CD14-positive monocyte (primary cell): Measurements from ENCODE around the gene CA6. TPM values are rescaled to one million over a fixed set of nuclear protein-coding genes. Genes with fewer than 3 reads are reported as not detected.

Experiments
- DNase-seq, 3 donors: peaks; one replicate each; pipeline ENCODE4 v3.0.0-alpha.2; 2011 to 2022
- H2AFZ ChIP-seq: 2 replicates; pipeline ENCODE4 v1.6.0; 2012; ENCODE audit warnings: mild to moderate bottlenecking, low read depth, low read length, inconsistent platforms; ENCODE audit not compliant: insufficient read depth, poor library complexity, severe bottlenecking
- H3K27ac ChIP-seq, 2 donors: 1 replicate in 1 of 2; 2 replicates in 1 of 2; pipeline ENCODE4 v1.5.1; 2012 to 2013; ENCODE audit warnings: low read length in 2 of 2, control low read depth in 1 of 2, inconsistent platforms in 1 of 2, low read depth in 1 of 2, mild to moderate bottlenecking in 1 of 2
- H3K27me3 ChIP-seq, 2 donors: one replicate each; pipeline versions ENCODE4 v1.6.0 to v1.6.1; 2011 to 2013; ENCODE audit warnings: low read length in 2 of 2; ENCODE audit not compliant: control insufficient read depth in 2 of 2, insufficient read depth in 2 of 2
- H3K36me3 ChIP-seq, 2 donors: replicated peaks in 1 of 2; 1 replicate in 1 of 2; 2 replicates in 1 of 2; pipeline versions ENCODE4 v1.5.1 to v1.6.1; 2012 to 2013; ENCODE audit warnings: low read length in 2 of 2, control low read depth in 1 of 2, inconsistent platforms in 1 of 2, mild to moderate bottlenecking in 1 of 2; ENCODE audit not compliant: insufficient read depth in 2 of 2, control insufficient read depth in 1 of 2
- H3K4me1 ChIP-seq, 2 donors: 1 replicate in 1 of 2; 2 replicates in 1 of 2; pipeline versions ENCODE4 v1.5.1 to v1.6.1; 2012 to 2013; ENCODE audit warnings: low read length in 2 of 2, control low read depth in 1 of 2, inconsistent platforms in 1 of 2, mild to moderate bottlenecking in 1 of 2, moderate library complexity in 1 of 2; ENCODE audit not compliant: insufficient read depth in 2 of 2, control insufficient read depth in 1 of 2
- H3K4me2 ChIP-seq: replicated peaks from 2 replicates; pipeline ENCODE3; 2012; ENCODE audit warnings: low read length, moderate library complexity, mild to moderate bottlenecking; ENCODE audit not compliant: poor library complexity, severe bottlenecking; ENCODE audit errors: extremely low read depth
- H3K4me3 ChIP-seq, 3 experiments: fragments of 200-600 bp in 1 of 3; sonication (generic) in 1 of 3; replicated peaks in 1 of 3; 1 replicate in 2 of 3; 2 replicates in 1 of 3; pipeline ENCODE4 v1.5.1; 2011 to 2013; ENCODE audit warnings: low read length in 3 of 3, mild to moderate bottlenecking in 3 of 3, control low read depth in 2 of 3, low read depth in 2 of 3, inconsistent platforms in 1 of 3, moderate library complexity in 1 of 3
- H3K79me2 ChIP-seq: 2 replicates; pipeline ENCODE4 v1.6.0; 2012; ENCODE audit warnings: mild to moderate bottlenecking, control low read depth, inconsistent platforms, low read length, moderate library complexity; ENCODE audit not compliant: insufficient read depth
- H3K9ac ChIP-seq: 2 replicates; pipeline ENCODE4 v1.6.0; 2017; ENCODE audit warnings: low read length, mild to moderate bottlenecking; ENCODE audit not compliant: insufficient read depth, poor library complexity, severe bottlenecking
- H3K9me3 ChIP-seq, 2 donors: replicated peaks in 1 of 2; 1 replicate in 1 of 2; 2 replicates in 1 of 2; pipeline versions ENCODE4 v1.5.1 to v1.6.1; 2012 to 2013; ENCODE audit warnings: low read length in 2 of 2, control low read depth in 1 of 2; ENCODE audit not compliant: control insufficient read depth in 1 of 2, insufficient read depth in 1 of 2
- H4K20me1 ChIP-seq: 2 replicates; pipeline ENCODE4 v1.6.0; 2012; ENCODE audit warnings: mild to moderate bottlenecking, low read length, control low read depth, moderate library complexity; ENCODE audit not compliant: insufficient read depth
- H3K27ac Mint-ChIP-seq, 7 donors: one replicate each; pipeline ENCODE4 v1.8.0; 2020; ENCODE audit warnings: mild to moderate bottlenecking in 7 of 7, mixed read lengths in 7 of 7, moderate library complexity in 6 of 7, inconsistent platforms in 2 of 7
- H3K27me3 Mint-ChIP-seq, 3 donors: one replicate each; pipeline ENCODE4 v1.8.0; 2021 to 2022; ENCODE audit warnings: low read depth in 3 of 3, mild to moderate bottlenecking in 3 of 3, mixed read lengths in 3 of 3, moderate library complexity in 3 of 3, inconsistent platforms in 1 of 3
- H3K36me3 Mint-ChIP-seq, 2 donors: one replicate each; pipeline ENCODE4 v1.8.0; 2020; ENCODE audit warnings: mixed read lengths in 2 of 2, inconsistent platforms in 1 of 2, mild to moderate bottlenecking in 1 of 2
- H3K4me1 Mint-ChIP-seq: one replicate; pipeline ENCODE4 v1.8.0; 2020; ENCODE audit warnings: mild to moderate bottlenecking, mixed read lengths
- H3K4me3 Mint-ChIP-seq, 2 donors: one replicate each; pipeline ENCODE4 v1.8.0; 2020; ENCODE audit warnings: mild to moderate bottlenecking in 2 of 2, mixed read lengths in 2 of 2, moderate library complexity in 1 of 2
- H3K9me3 Mint-ChIP-seq, 7 donors: one replicate each; pipeline ENCODE4 v1.8.0; 2020 to 2022; ENCODE audit warnings: mixed read lengths in 7 of 7, mild to moderate bottlenecking in 6 of 7, moderate library complexity in 6 of 7, inconsistent platforms in 2 of 7
- CTCF ChIP-seq: fragments of 200-600 bp; IDR thresholded peaks from one replicate; pipeline ENCODE4 v1.8.0; 2022; ENCODE audit warnings: antibody characterized with exemption, mild to moderate bottlenecking
- WGBS: methylation state at CpG from one replicate; pipeline ENCODE4 v1.1.5; 2013; ENCODE audit warnings: missing lambda C conversion rate; ENCODE audit not compliant: insufficient coverage; 5-methylcytosine and 5-hydroxymethylcytosine counted together
- intact Hi-C, 2 donors: fragments of 100-400 bp; cut with micrococcal nuclease; formaldehyde crosslinking; loops; one replicate each; pipeline versions ENCODE4 v1.15.0 to v1.15.1; 2023
- polyA plus RNA-seq, 3 donors: library from polyadenylated mRNA; depleted of rRNA in 1 of 3; unstranded in 2 of 3; stranded (reverse) in 1 of 3; fragments of 300-500 nt in 2 of 3; fragments of >200 nt in 1 of 3; fragmentation: Illumina TruSeq in 2 of 3; gene quantifications; 1 replicate in 2 of 3; 2 replicates in 1 of 3; pipeline ENCODE4 v1.2.3, GENCODE V29; 2012 to 2021

CA6 gene
- polyA plus RNA-seq, 3 donors = not detected

GRCh38 chr1:8922962-8923361, 22.7 kb upstream of the CA6 start:
- H3K79me2 ChIP-seq = no peaks in the 10 kb centered on the region
- H3K9me3 ChIP-seq = no peaks in the 10 kb centered on the region
- no peaks in the 10 kb centered on the region for H3K27me3 Mint-ChIP-seq
- H3K4me3 Mint-ChIP-seq = no peak overlapping the region
- no peak overlapping the region for H3K4me3 ChIP-seq
- peaks cover 7% of the 10 kb centered on the region for H3K4me1 Mint-ChIP-seq
- H3K4me1 ChIP-seq = peaks cover 8 to 13% of the 10 kb centered on the region in 2 donors
- peaks cover 0 to 2% (median 0%) of the 10 kb centered on the region in 7 donors for H3K9me3 Mint-ChIP-seq
- no peaks in the 10 kb centered on the region for H4K20me1 ChIP-seq
- H3K36me3 ChIP-seq = no peaks in the 10 kb centered on the region
- H3K36me3 Mint-ChIP-seq = no peaks in the 10 kb centered on the region
- DNase-seq = no peak
- no peak overlapping the region for H3K9ac ChIP-seq
- intact Hi-C loops = loop anchor here (10.0 kb wide), 1 partner anchor 182 kb away; no protein-coding TSS in a partner anchor
- H3K27ac ChIP-seq = no peak overlapping the region
- no peak for TF ChIP-seq CTCF
- no peaks in the 10 kb centered on the region for H3K27me3 ChIP-seq
- no peak overlapping the region for H3K27ac Mint-ChIP-seq
- WGBS = 97% methylated on average over 9 of the region's 9 CpGs
- no peak overlapping the region for H3K4me2 ChIP-seq
- no peak overlapping the region for H2AFZ ChIP-seq

- 0% methylated on average over 2 of the region's 2 CpGs for WGBS
- Mint-ChIP-seq H3K9me3 (peaks cover 0 to 2% (median 0%) of the 10 kb centered on the region in 7 donors), H3K27me3 (no peaks in the 10 kb centered on the region), H3K36me3 (no peaks in the 10 kb centered on the region), H3K4me3 (no peak overlapping the region), H3K27ac (no peak overlapping the region), H3K4me1 (peaks cover 5% of the 10 kb centered on the region)
- Histone ChIP-seq H4K20me1 (no peaks in the 10 kb centered on the region), H3K36me3 (no peaks in the 10 kb centered on the region), H3K9me3 (no peaks in the 10 kb centered on the region), H2AFZ (peak overlapping the region; percentile 15), H3K27me3 (no peaks in the 10 kb centered on the region), H3K4me2 (no peak overlapping the region), H3K4me1 (peaks cover 8 to 10% of the 10 kb centered on the region in 2 donors), H3K4me3 (no peak overlapping the region), H3K9ac (no peak overlapping the region), H3K79me2 (no peaks in the 10 kb centered on the region), H3K27ac (no peak overlapping the region)
- TF ChIP-seq CTCF = no peak
- intact Hi-C loops = loop anchor here (2.0 to 10.0 kb wide), 2 partner anchors 75 to 179 kb away; no protein-coding TSS in a partner anchor
- DNase-seq = peak; percentile 45 to 63 (median 56)
Observed at GRCh38 chr1:8925406-8925805, 20.3 kb upstream of the CA6 start.
